ENCODE results near the gene ACER3. TPM values are rescaled to one million over a fixed set of nuclear protein-coding genes. Genes with fewer than 3 reads are reported as not detected.

Gene ACER3
- polyA plus RNA-seq, 1 experiment = 11.2 TPM

DNA sequence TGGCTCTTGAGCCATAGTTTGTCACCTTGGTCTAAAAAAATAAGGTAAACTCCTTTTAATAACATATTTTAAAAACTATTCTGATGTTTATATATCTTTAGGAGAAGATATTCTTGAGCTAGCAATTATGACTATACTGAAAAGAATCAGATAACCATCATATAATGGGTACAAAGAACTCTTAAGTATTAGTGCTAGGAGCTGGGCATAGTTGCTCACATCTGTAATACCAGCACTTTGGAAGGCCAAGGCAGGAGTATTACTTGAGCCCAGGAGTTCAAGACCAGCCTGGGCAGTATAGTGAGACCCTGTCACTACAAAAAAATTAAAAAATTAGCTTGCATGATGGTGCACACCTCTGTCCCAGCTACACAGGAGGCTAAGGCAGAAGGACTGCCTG, 119.5 kb downstream of the ACER3 start:
- H3K9me3 ChIP-seq (ENCODE audit: control insufficient read depth, insufficient read depth, low read length) = peaks cover 15% of the 10 kb centered on the region
- POLR2A ChIA-PET = no interaction called here
- no peak for DNase-seq (ENCODE audit: low read depth, low spot score)
- H3K4me3 ChIP-seq (ENCODE audit: low read depth, low read length) = no peak overlapping the region
- no peak overlapping the region for H3K27ac ChIP-seq (ENCODE audit: low read depth, low read length)
- CTCF ChIA-PET = interaction anchor here (0.6 to 1.7 kb wide), 3 partner anchors 10 to 61 kb away, joined by 3 to 8 read pairs (median 4); no protein-coding TSS in a partner anchor
- no peaks in the 10 kb centered on the region for H3K27me3 ChIP-seq (ENCODE audit: control insufficient read depth, insufficient read depth, low read length)
- TF ChIP-seq, protein P1, sequence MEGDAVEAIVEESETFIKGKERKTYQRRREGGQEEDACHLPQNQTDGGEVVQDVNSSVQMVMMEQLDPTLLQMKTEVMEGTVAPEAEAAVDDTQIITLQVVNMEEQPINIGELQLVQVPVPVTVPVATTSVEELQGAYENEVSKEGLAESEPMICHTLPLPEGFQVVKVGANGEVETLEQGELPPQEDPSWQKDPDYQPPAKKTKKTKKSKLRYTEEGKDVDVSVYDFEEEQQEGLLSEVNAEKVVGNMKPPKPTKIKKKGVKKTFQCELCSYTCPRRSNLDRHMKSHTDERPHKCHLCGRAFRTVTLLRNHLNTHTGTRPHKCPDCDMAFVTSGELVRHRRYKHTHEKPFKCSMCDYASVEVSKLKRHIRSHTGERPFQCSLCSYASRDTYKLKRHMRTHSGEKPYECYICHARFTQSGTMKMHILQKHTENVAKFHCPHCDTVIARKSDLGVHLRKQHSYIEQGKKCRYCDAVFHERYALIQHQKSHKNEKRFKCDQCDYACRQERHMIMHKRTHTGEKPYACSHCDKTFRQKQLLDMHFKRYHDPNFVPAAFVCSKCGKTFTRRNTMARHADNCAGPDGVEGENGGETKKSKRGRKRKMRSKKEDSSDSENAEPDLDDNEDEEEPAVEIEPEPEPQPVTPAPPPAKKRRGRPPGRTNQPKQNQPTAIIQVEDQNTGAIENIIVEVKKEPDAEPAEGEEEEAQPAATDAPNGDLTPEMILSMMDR (IDR thresholded peaks at IDR 0.05; ENCODE audit: low read depth, low read length) = no peak

DNA sequence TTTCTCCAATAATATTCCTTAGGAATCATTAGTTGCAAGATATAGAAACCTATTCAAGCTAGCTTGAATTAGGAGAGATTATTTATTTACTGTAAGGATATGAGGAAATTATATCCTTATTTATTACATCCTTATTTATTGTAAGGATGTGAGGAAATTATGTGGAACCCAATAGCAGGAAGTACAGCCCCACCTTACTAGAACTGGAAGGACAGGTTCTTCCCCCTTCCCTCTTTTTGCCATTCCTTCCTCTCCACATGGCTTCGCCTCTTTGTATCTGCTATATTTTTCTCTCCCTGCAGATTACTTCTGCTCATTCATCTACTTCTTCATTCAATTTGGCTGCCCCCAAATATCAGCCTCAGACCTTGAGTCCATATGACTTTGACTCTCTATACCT, 124.0 kb downstream of the ACER3 start:
- no peak overlapping the region for H3K4me3 ChIP-seq (ENCODE audit: low read depth, low read length)
- no peaks in the 10 kb centered on the region for H3K9me3 ChIP-seq (ENCODE audit: control insufficient read depth, insufficient read depth, low read length)
- no peak overlapping the region for H3K27ac ChIP-seq (ENCODE audit: low read depth, low read length)
- no peak for DNase-seq (ENCODE audit: low read depth, low spot score)
- TF ChIP-seq, protein P1 (IDR thresholded peaks at IDR 0.05; ENCODE audit: low read depth, low read length) = no peak
- ChIA-PET POLR2A (no interaction called here), CTCF (interaction anchor here (1.2 kb wide), 1 partner anchor 64 kb away, joined by 3 read pairs; no protein-coding TSS in a partner anchor)
- H3K27me3 ChIP-seq (ENCODE audit: control insufficient read depth, insufficient read depth, low read length) = no peaks in the 10 kb centered on the region

DNA sequence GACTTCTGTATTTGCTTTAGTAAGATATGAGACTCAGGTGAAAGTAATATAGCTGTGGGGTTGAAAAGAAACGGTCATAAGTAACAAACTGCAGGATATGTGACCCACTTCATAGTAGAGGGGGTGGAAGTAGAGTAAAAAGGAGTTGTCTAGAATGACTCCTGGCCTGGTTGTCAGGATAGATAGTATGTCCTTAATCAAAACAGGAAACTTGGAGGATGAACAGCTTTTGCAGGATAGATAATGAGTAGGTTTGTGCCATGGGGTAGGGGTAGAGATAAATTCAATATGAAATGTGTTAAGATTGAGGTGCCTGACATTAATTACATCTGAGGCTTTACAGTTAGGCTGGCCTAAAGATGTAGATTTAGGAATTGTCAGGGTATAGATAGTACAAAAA, 126.5 kb downstream of the ACER3 start:
- CTCF ChIA-PET = interaction anchor here (1.3 kb wide), 1 partner anchor 67 kb away, joined by 4 read pairs; no protein-coding TSS in a partner anchor

DNA sequence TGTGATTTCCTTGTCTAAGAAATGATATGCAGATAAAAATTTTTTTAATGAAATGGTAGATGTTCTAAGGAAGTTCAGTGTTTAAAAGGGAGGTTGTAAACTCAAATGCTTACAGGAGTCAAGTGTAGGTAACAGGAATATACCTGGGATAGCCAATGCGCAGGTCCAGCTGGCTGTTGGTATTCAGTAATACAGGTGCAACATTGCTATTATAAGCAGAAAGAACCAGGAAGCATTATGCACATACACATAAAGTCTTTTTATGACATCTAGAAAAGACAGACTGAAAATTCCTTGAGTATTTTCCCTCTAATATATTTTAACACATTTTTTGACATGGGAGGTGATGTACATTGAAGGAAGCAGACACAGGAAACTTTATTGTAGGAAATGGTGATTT, 129.9 kb downstream of the ACER3 start:
- H3K27ac ChIP-seq (ENCODE audit: low read depth, low read length) = no peak overlapping the region
- CTCF ChIA-PET = no interaction called here

More for the DNA sequence above, 126.5 kb downstream of the ACER3 start:
- H3K4me3 ChIP-seq (ENCODE audit: low read depth, low read length) = no peak overlapping the region
- H3K27me3 ChIP-seq (ENCODE audit: control insufficient read depth, insufficient read depth, low read length) = no peaks in the 10 kb centered on the region
- POLR2A ChIA-PET = no interaction called here
- DNase-seq (ENCODE audit: low read depth, low spot score) = no peak
- H3K27ac ChIP-seq (ENCODE audit: low read depth, low read length) = no peak overlapping the region
- no peaks in the 10 kb centered on the region for H3K9me3 ChIP-seq (ENCODE audit: control insufficient read depth, insufficient read depth, low read length)
- TF ChIP-seq, protein P1 (IDR thresholded peaks at IDR 0.05; ENCODE audit: low read depth, low read length) = no peak

DNA sequence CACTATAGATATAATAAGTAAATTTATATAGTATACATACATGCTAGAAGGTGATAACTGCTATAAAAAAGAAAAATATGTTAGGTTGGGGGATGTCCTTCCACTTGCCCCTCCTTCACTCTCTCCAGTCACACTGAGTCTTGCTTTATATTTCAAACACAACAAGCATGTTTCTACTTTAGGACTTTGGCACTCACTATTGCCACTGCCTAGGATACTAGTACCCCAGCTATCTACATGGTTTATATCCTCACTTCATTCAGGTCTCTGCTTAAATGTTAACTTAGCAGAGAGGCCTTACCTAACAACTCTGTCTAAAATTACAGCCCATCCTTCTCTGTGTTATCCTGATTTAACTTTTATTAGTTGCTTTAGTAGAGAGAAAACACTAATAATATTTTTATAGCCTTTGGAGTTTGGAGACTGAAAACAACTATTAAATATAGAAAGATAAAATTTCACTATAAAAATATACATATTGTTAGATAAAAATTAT, 134.4 kb downstream of the ACER3 start:
- no peak overlapping the region for H3K27ac ChIP-seq (ENCODE audit: low read depth, low read length)
- no peaks in the 10 kb centered on the region for H3K27me3 ChIP-seq (ENCODE audit: control insufficient read depth, insufficient read depth, low read length)
- no peak overlapping the region for H3K4me3 ChIP-seq (ENCODE audit: low read depth, low read length)
- TF ChIP-seq, protein P1 (IDR thresholded peaks at IDR 0.05; ENCODE audit: low read depth, low read length) = no peak
- ChIA-PET CTCF (no interaction called here), POLR2A (no interaction called here)
- no peak for DNase-seq (ENCODE audit: low read depth, low spot score)
- no peaks in the 10 kb centered on the region for H3K9me3 ChIP-seq (ENCODE audit: control insufficient read depth, insufficient read depth, low read length)

More for the DNA sequence above, 129.9 kb downstream of the ACER3 start:
- DNase-seq (ENCODE audit: low read depth, low spot score) = no peak
- H3K9me3 ChIP-seq (ENCODE audit: control insufficient read depth, insufficient read depth, low read length) = no peaks in the 10 kb centered on the region
- POLR2A ChIA-PET = no interaction called here
- TF ChIP-seq, protein P1 (IDR thresholded peaks at IDR 0.05; ENCODE audit: low read depth, low read length) = no peak
- H3K4me3 ChIP-seq (ENCODE audit: low read depth, low read length) = no peak overlapping the region
- no peaks in the 10 kb centered on the region for H3K27me3 ChIP-seq (ENCODE audit: control insufficient read depth, insufficient read depth, low read length)
